H1 (cell line): ENCODE results near the gene ADTRP. TPM values are rescaled to one million over a fixed set of nuclear protein-coding genes. Genes with fewer than 3 reads are reported as not detected.

Experiments used
- CTCF ChIA-PET: fragments of 300-600 bp; sonication (Branson Sonifier 250); formaldehyde crosslinking; loops from one replicate; lab custom pipeline; 2021; ENCODE audit not compliant: partially characterized antibody; lab: Charles Lee
- POLR2A ChIA-PET: fragments of 300-600 bp; sonication (Branson Sonifier 250); formaldehyde crosslinking; loops from one replicate; lab custom pipeline; 2021; ENCODE audit warnings: inconsistent platforms; ENCODE audit not compliant: partially characterized antibody; lab: Charles Lee
- DNase-seq, 2 experiments: peaks; one replicate each; pipeline versions ENCODE4 v3.0.0 to v3.0.0-alpha.2; 2010 to 2022; ENCODE audit warnings: low spot score in 2 of 2, low read depth in 1 of 2, mixed read lengths in 1 of 2
- FAIRE-seq: peaks from 2 replicates; lab custom pipeline; 2011; peaks lifted over from hg19 to GRCh38; lab: Jason Lieb, UNC
- H2AFZ ChIP-seq: 2 replicates; pipeline ENCODE4 v1.8.1; 2012; ENCODE audit warnings: low read length, inconsistent platforms
- H2AK5ac ChIP-seq: 2 replicates; pipeline ENCODE4 v1.6.1; 2013; ENCODE audit warnings: low read depth, low read length
- H2BK120ac ChIP-seq: replicated peaks from 2 replicates; pipeline ENCODE3; 2013; ENCODE audit warnings: low read depth, low read length, inconsistent platforms
- H2BK12ac ChIP-seq: 2 replicates; pipeline ENCODE4 v1.6.1; 2013; ENCODE audit warnings: low read depth, low read length
- H2BK15ac ChIP-seq: 2 replicates; pipeline ENCODE4 v1.6.1; 2013; ENCODE audit warnings: low read length
- H2BK20ac ChIP-seq: 2 replicates; pipeline ENCODE4 v1.6.1; 2013; ENCODE audit warnings: low read length
- H2BK5ac ChIP-seq: 2 replicates; pipeline ENCODE4 v1.6.1; 2013; ENCODE audit warnings: low read depth, low read length
- H3K14ac ChIP-seq: 2 replicates; pipeline ENCODE4 v1.6.1; 2013; ENCODE audit warnings: inconsistent platforms; ENCODE audit not compliant: insufficient read length
- H3K18ac ChIP-seq: 2 replicates; pipeline ENCODE4 v1.6.1; 2013; ENCODE audit warnings: low read length; ENCODE audit errors: extremely low read depth
- H3K23ac ChIP-seq: 2 replicates; pipeline ENCODE4 v1.6.1; 2013; ENCODE audit warnings: inconsistent platforms; ENCODE audit not compliant: insufficient read length
- H3K23me2 ChIP-seq: 2 replicates; pipeline ENCODE4 v1.6.1; 2013; ENCODE audit warnings: low read depth, low read length
- H3K27ac ChIP-seq: 2 replicates; pipeline ENCODE4 v1.6.1; 2011; ENCODE audit warnings: low read depth, low read length, inconsistent platforms
- H3K27me3 ChIP-seq, 4 experiments: replicated peaks in 1 of 4; 1 replicate in 1 of 4; 2 replicates in 3 of 4; pipeline versions ENCODE4 v1.6.1 to v1.8.1; 2011 to 2013; ENCODE audit warnings: low read length in 3 of 4, mild to moderate bottlenecking in 3 of 4, inconsistent platforms in 2 of 4, mixed read lengths in 2 of 4, moderate library complexity in 1 of 4; ENCODE audit not compliant: control insufficient read depth in 3 of 4, insufficient read depth in 3 of 4; ENCODE audit errors: extremely low read depth in 1 of 4
- H3K36me3 ChIP-seq, 4 experiments: 2 replicates each; pipeline versions ENCODE4 v1.6.1 to v1.8.1; 2011 to 2013; ENCODE audit warnings: mild to moderate bottlenecking in 4 of 4, low read length in 3 of 4, moderate library complexity in 2 of 4, control low read depth in 1 of 4, inconsistent platforms in 1 of 4; ENCODE audit not compliant: insufficient read depth in 4 of 4, control insufficient read depth in 2 of 4
- H3K4ac ChIP-seq: replicated peaks from 2 replicates; pipeline ENCODE3; 2013; ENCODE audit warnings: low read length, low read depth, mixed read lengths, inconsistent platforms; ENCODE audit not compliant: insufficient read length
- H3K4me1 ChIP-seq, 4 experiments: replicated peaks in 1 of 4; 1 replicate in 1 of 4; 2 replicates in 3 of 4; pipeline versions ENCODE4 v1.6.1 to v1.8.1; 2011 to 2013; ENCODE audit warnings: low read length in 3 of 4, inconsistent platforms in 2 of 4, mixed read lengths in 1 of 4; ENCODE audit not compliant: insufficient read depth in 4 of 4, control insufficient read depth in 3 of 4
- H3K4me2 ChIP-seq, 2 experiments: 2 replicates each; pipeline versions ENCODE4 v1.6.1 to v1.8.1; 2011 to 2013; ENCODE audit warnings: low read depth in 2 of 2, low read length in 2 of 2, control low read depth in 1 of 2, inconsistent platforms in 1 of 2, mild to moderate bottlenecking in 1 of 2; ENCODE audit not compliant: insufficient read depth in 1 of 2
- H3K4me3 ChIP-seq, 4 experiments: fragments of 200-600, 300-600 bp in 1 of 4; sonication (generic), shearing (Covaris generic), sonication (Bioruptor Twin) in 1 of 4; 2 replicates each; pipeline versions ENCODE4 v1.5.1 to v1.8.1; 2011 to 2016; ENCODE audit warnings: low read length in 4 of 4, low read depth in 3 of 4, control low read depth in 2 of 4, inconsistent platforms in 2 of 4, mild to moderate bottlenecking in 2 of 4, mixed read lengths in 1 of 4, moderate library complexity in 1 of 4; ENCODE audit not compliant: insufficient read depth in 2 of 4; ENCODE audit errors: extremely low read depth in 1 of 4
- H3K56ac ChIP-seq: replicated peaks from 2 replicates; pipeline ENCODE3; 2013; ENCODE audit warnings: low read depth, mild to moderate bottlenecking, mixed read lengths, low read length, inconsistent platforms; ENCODE audit not compliant: insufficient read length
- H3K79me1 ChIP-seq: 2 replicates; pipeline ENCODE4 v1.6.1; 2013; ENCODE audit warnings: low read depth, low read length, control low read depth
- H3K79me2 ChIP-seq, 2 experiments: 2 replicates each; pipeline versions ENCODE4 v1.6.1 to v1.8.1; 2012 to 2013; ENCODE audit warnings: low read length in 2 of 2, mild to moderate bottlenecking in 2 of 2, inconsistent platforms in 1 of 2; ENCODE audit not compliant: insufficient read depth in 2 of 2, control insufficient read depth in 1 of 2
- H3K9ac ChIP-seq, 4 experiments: replicated peaks in 1 of 4; 1 replicate in 1 of 4; 2 replicates in 3 of 4; pipeline versions ENCODE4 v1.6.1 to v1.8.1; 2011 to 2013; ENCODE audit warnings: low read depth in 3 of 4, low read length in 3 of 4, control low read depth in 2 of 4, mild to moderate bottlenecking in 2 of 4, moderate library complexity in 2 of 4, inconsistent platforms in 1 of 4; ENCODE audit errors: extremely low read depth in 1 of 4
- H3K9me3 ChIP-seq, 2 experiments: 2 replicates each; pipeline versions ENCODE4 v1.6.1 to v1.8.1; 2012 to 2013; ENCODE audit warnings: mild to moderate bottlenecking in 2 of 2, moderate library complexity in 2 of 2, control low read depth in 1 of 2, inconsistent platforms in 1 of 2, low read depth in 1 of 2, low read length in 1 of 2, mixed read lengths in 1 of 2; ENCODE audit not compliant: insufficient read depth in 2 of 2
- H4K20me1 ChIP-seq, 2 experiments: replicated peaks in 1 of 2; 2 replicates each; pipeline versions ENCODE3 to v1.8.1; 2011 to 2013; ENCODE audit warnings: inconsistent platforms in 2 of 2, low read length in 2 of 2, mild to moderate bottlenecking in 1 of 2; ENCODE audit not compliant: insufficient read depth in 2 of 2, control insufficient read depth in 1 of 2
- H4K5ac ChIP-seq: 2 replicates; pipeline ENCODE4 v1.6.1; 2013; ENCODE audit warnings: low read length, low read depth, mixed read lengths, inconsistent platforms; ENCODE audit not compliant: insufficient read length
- H4K8ac ChIP-seq: 2 replicates; pipeline ENCODE4 v1.8.0; 2013; ENCODE audit warnings: mild to moderate bottlenecking, moderate library complexity, low read length, inconsistent platforms; ENCODE audit not compliant: insufficient read depth; ENCODE audit errors: extremely low read depth
- H4K91ac ChIP-seq: replicated peaks from 2 replicates; pipeline ENCODE3; 2013; ENCODE audit warnings: low read length, mixed read lengths, inconsistent platforms; ENCODE audit not compliant: insufficient read length
- RAD21 ChIP-seq, 2 experiments: IDR thresholded peaks in 1 of 2; conservative IDR thresholded peaks in 1 of 2; 2 replicates each; pipeline ENCODE4 v1.6.1; 2011; ENCODE audit warnings: low read depth in 2 of 2, low read length in 2 of 2, improper control_type of control experiment in 1 of 2, inconsistent platforms in 1 of 2, mild to moderate bottlenecking in 1 of 2, moderate library complexity in 1 of 2
- RBBP5 ChIP-seq: IDR thresholded peaks from 2 replicates; pipeline ENCODE4 v1.7.1; 2012; ENCODE audit warnings: low read depth, mild to moderate bottlenecking, inconsistent platforms, low read length, moderate library complexity, borderline replicate concordance
- WGBS, 2 experiments: shearing (Covaris generic) in 1 of 2; methylation state at CpG; one replicate each; pipeline versions ENCODE4 v1.1.6 to v1.1.7; 2013 to 2015; ENCODE audit warnings: low lambda C conversion rate in 2 of 2, mixed read lengths in 2 of 2, inconsistent platforms in 1 of 2, low coverage in 1 of 2, missing lambda C conversion rate in 1 of 2; ENCODE audit not compliant: insufficient replicate concordance in 2 of 2, insufficient coverage in 1 of 2, insufficient read length in 1 of 2; ENCODE audit errors: extremely low coverage in 1 of 2, missing lambda C conversion rate in 1 of 2; 5-methylcytosine and 5-hydroxymethylcytosine counted together
- polyA plus RNA-seq, 7 experiments: library from polyadenylated mRNA; depleted of rRNA in 3 of 7; stranded (reverse) in 5 of 7; unstranded in 2 of 7; fragments of >200 nt in 5 of 7; fragments of 200-250 nt in 2 of 7; gene quantifications; 1 replicate in 5 of 7; 2 replicates in 1 of 7; 4 replicates in 1 of 7; pipeline versions ENCODE4 v1.2.1 to v1.2.3, GENCODE V29; 2011 to 2013; ENCODE audit warnings: missing spikeins in 2 of 7, mixed read lengths in 2 of 7
- total RNA-seq: library from RNA; stranded (reverse); fragmentation: NEBNext Ultra II Directional; extraction: Animal tissue kit (Norgen Biotek cat#: 25700); gene quantifications from 2 replicates; pipeline ENCODE4 v1.2.1, GENCODE V29; 2021

The ADTRP gene
- total and polyA plus RNA-seq, 2 of the 8 experiments (the other 6 are each of a cell fraction or from before 2014, with no cell fraction given): 0.08 to 0.45 TPM

GRCh38 chr6:11748591-11749210, 29.9 kb downstream of the ADTRP start:
- H4K5ac ChIP-seq: no peak overlapping the region
- H3K4me1 ChIP-seq: no peaks in the 10 kb centered on the region
- H3K4me2 ChIP-seq: no peak overlapping the region
- H3K36me3 ChIP-seq: no peaks in the 10 kb centered on the region
- H2BK15ac ChIP-seq: no peak overlapping the region
- no peaks in the 10 kb centered on the region for H4K20me1 ChIP-seq
- DNase-seq (no peak), FAIRE-seq (no peak)
- H3K23me2 ChIP-seq: no peaks in the 10 kb centered on the region
- no peak overlapping the region for H2BK5ac ChIP-seq
- no peak overlapping the region for H3K27ac ChIP-seq
- no peak overlapping the region for H2AK5ac ChIP-seq
- no peaks in the 10 kb centered on the region for H3K27me3 ChIP-seq
- ChIA-PET POLR2A (no interaction called here), CTCF (interaction anchor here (0.9 to 1.4 kb wide), 5 partner anchors 10 to 77 kb away, joined by 3 to 4 read pairs (median 4); no protein-coding TSS in a partner anchor)
- H3K9ac ChIP-seq: no peak overlapping the region
- H3K4me3 ChIP-seq: no peak overlapping the region
- H3K14ac ChIP-seq: no peak overlapping the region
- no peaks in the 10 kb centered on the region for H3K9me3 ChIP-seq
- peak overlapping the region; percentile 5 for H4K91ac ChIP-seq
- no peak overlapping the region for H3K23ac ChIP-seq
- no peaks in the 10 kb centered on the region for H3K79me2 ChIP-seq
- no peak overlapping the region for H4K8ac ChIP-seq
- H3K56ac ChIP-seq: no peak overlapping the region
- H2BK12ac ChIP-seq: no peak overlapping the region
- H3K79me1 ChIP-seq: no peaks in the 10 kb centered on the region
- no peak overlapping the region for H3K4ac ChIP-seq
- no peak overlapping the region for H2AFZ ChIP-seq
- no peak overlapping the region for H2BK120ac ChIP-seq
- H2BK20ac ChIP-seq: no peak overlapping the region; the same call in 1 of the 2 replicates
- 89% methylated on average over 7 of the region's 7 CpGs; no CpG with 5 or more reads in 1 of the 2 experiments for WGBS, 2 experiments
- H3K18ac ChIP-seq: no peak overlapping the region
- 0 out of 4 replicates have a peak, but pooled peaks of 1 of the 2 experiments have one; percentile 1 for TF ChIP-seq RAD21 (IDR thresholded peaks at IDR 0.05 in 1 of 2, conservative IDR thresholded peaks at IDR 0.05 in 1 of 2; ENCODE audit: low read depth in 2 of 2, low read length in 2 of 2)
- no peak for TF ChIP-seq RBBP5
